Measurements from ENCODE around the gene UBE2L6.

UBE2L6 gene

GRCh38 chr11:57614234-57614772 is 46.8 kb upstream of the UBE2L6 start:
- Histone ChIP-seq H4K20me1 (ENCODE audit: low read depth, low read length) (no peaks in the 10 kb centered on the region), H3K9me2 (replicated peaks; ENCODE audit: insufficient read depth, low read length) (no peaks in the 10 kb centered on the region), H3K27ac (ENCODE audit: low read depth, low read length) (no peak overlapping the region), H3K9me3 (ENCODE audit: insufficient read depth, low read length) (0 out of 2 replicates have a peak, but pooled peaks cover 2% of the 10 kb centered on the region), H3K79me2 (ENCODE audit: insufficient read depth, low read length) (no peaks in the 10 kb centered on the region), H3K4me3 (ENCODE audit: insufficient read depth, low read length, poor library complexity, severe bottlenecking) (no peak overlapping the region), H3K4me2 (ENCODE audit: low read depth, low read length, poor library complexity, severe bottlenecking) (no peak overlapping the region), H2AFZ (ENCODE audit: low read depth, low read length, severe bottlenecking) (no peak overlapping the region), H3F3A (ENCODE audit: insufficient read depth) (no peaks in the 10 kb centered on the region), H3K27me3 (ENCODE audit: low read length) (no peaks in the 10 kb centered on the region), H3K9ac (ENCODE audit: low read length) (no peak overlapping the region), H3K36me3 (ENCODE audit: low read length) (no peaks in the 10 kb centered on the region)
- TF ChIP-seq EZH2phosphoT487 (conservative IDR thresholded peaks at IDR 0.05; ENCODE audit: low read length), result no peak
- TF ChIP-seq, protein P1, sequence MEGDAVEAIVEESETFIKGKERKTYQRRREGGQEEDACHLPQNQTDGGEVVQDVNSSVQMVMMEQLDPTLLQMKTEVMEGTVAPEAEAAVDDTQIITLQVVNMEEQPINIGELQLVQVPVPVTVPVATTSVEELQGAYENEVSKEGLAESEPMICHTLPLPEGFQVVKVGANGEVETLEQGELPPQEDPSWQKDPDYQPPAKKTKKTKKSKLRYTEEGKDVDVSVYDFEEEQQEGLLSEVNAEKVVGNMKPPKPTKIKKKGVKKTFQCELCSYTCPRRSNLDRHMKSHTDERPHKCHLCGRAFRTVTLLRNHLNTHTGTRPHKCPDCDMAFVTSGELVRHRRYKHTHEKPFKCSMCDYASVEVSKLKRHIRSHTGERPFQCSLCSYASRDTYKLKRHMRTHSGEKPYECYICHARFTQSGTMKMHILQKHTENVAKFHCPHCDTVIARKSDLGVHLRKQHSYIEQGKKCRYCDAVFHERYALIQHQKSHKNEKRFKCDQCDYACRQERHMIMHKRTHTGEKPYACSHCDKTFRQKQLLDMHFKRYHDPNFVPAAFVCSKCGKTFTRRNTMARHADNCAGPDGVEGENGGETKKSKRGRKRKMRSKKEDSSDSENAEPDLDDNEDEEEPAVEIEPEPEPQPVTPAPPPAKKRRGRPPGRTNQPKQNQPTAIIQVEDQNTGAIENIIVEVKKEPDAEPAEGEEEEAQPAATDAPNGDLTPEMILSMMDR (IDR thresholded peaks at IDR 0.05; ENCODE audit: insufficient read depth, low read length, poor library complexity, severe bottlenecking), result no peak

- Histone ChIP-seq H3K9me2 (replicated peaks; ENCODE audit: insufficient read depth, low read length) (no peaks in the 10 kb centered on the region), H3K4me2 (ENCODE audit: low read depth, low read length, poor library complexity, severe bottlenecking) (no peak overlapping the region), H2AFZ (ENCODE audit: low read depth, low read length, severe bottlenecking) (no peak overlapping the region), H3F3A (ENCODE audit: insufficient read depth) (no peaks in the 10 kb centered on the region), H4K20me1 (ENCODE audit: low read depth, low read length) (no peaks in the 10 kb centered on the region), H3K79me2 (ENCODE audit: insufficient read depth, low read length) (no peaks in the 10 kb centered on the region), H3K9me3 (ENCODE audit: insufficient read depth, low read length) (no peaks in the 10 kb centered on the region), H3K9ac (ENCODE audit: low read length) (no peak overlapping the region), H3K4me3 (ENCODE audit: insufficient read depth, low read length, poor library complexity, severe bottlenecking) (no peak overlapping the region), H3K27me3 (ENCODE audit: low read length) (no peaks in the 10 kb centered on the region), H3K27ac (ENCODE audit: low read depth, low read length) (no peak overlapping the region), H3K36me3 (ENCODE audit: low read length) (no peaks in the 10 kb centered on the region)
- TF ChIP-seq, protein P1 (IDR thresholded peaks at IDR 0.05; ENCODE audit: insufficient read depth, low read length, poor library complexity, severe bottlenecking), result no peak
- no peak for TF ChIP-seq EZH2phosphoT487 (conservative IDR thresholded peaks at IDR 0.05; ENCODE audit: low read length)
Measured at GRCh38 chr11:57610170-57610569, 42.7 kb upstream of the UBE2L6 start.

GRCh38 chr11:57605028-57605420 is 37.6 kb upstream of the UBE2L6 start:
- Histone ChIP-seq H3K4me3 (ENCODE audit: insufficient read depth, low read length, poor library complexity, severe bottlenecking) (no peak overlapping the region), H3K36me3 (ENCODE audit: low read length) (no peaks in the 10 kb centered on the region), H4K20me1 (ENCODE audit: low read depth, low read length) (no peaks in the 10 kb centered on the region), H3K9ac (ENCODE audit: low read length) (no peak overlapping the region), H3K9me3 (ENCODE audit: insufficient read depth, low read length) (no peaks in the 10 kb centered on the region), H3K27me3 (ENCODE audit: low read length) (no peaks in the 10 kb centered on the region), H3K9me2 (replicated peaks; ENCODE audit: insufficient read depth, low read length) (no peaks in the 10 kb centered on the region), H3K79me2 (ENCODE audit: insufficient read depth, low read length) (no peaks in the 10 kb centered on the region), H3K27ac (ENCODE audit: low read depth, low read length) (no peak overlapping the region), H3F3A (ENCODE audit: insufficient read depth) (no peaks in the 10 kb centered on the region), H2AFZ (ENCODE audit: low read depth, low read length, severe bottlenecking) (no peak overlapping the region), H3K4me2 (ENCODE audit: low read depth, low read length, poor library complexity, severe bottlenecking) (no peak overlapping the region)
- no peak for TF ChIP-seq EZH2phosphoT487 (conservative IDR thresholded peaks at IDR 0.05; ENCODE audit: low read length)

GRCh38 chr11:57604296-57605027 is 37.0 kb upstream of the UBE2L6 start:
- no peaks in the 10 kb centered on the region for H3F3A ChIP-seq (ENCODE audit: insufficient read depth)
- H3K4me3 ChIP-seq (ENCODE audit: insufficient read depth, low read length, poor library complexity, severe bottlenecking), result no peak overlapping the region
- H3K79me2 ChIP-seq (ENCODE audit: insufficient read depth, low read length), result no peaks in the 10 kb centered on the region
- no peaks in the 10 kb centered on the region for H3K9me3 ChIP-seq (ENCODE audit: insufficient read depth, low read length)
- no peak overlapping the region for H3K4me2 ChIP-seq (ENCODE audit: low read depth, low read length, poor library complexity, severe bottlenecking)
- no peak overlapping the region for H3K9ac ChIP-seq (ENCODE audit: low read length)
- TF ChIP-seq, protein P1 (IDR thresholded peaks at IDR 0.05; ENCODE audit: insufficient read depth, low read length, poor library complexity, severe bottlenecking), result no peak
- TF ChIP-seq EZH2phosphoT487 (conservative IDR thresholded peaks at IDR 0.05; ENCODE audit: low read length), result no peak
- H3K27ac ChIP-seq (ENCODE audit: low read depth, low read length), result no peak overlapping the region
- H2AFZ ChIP-seq (ENCODE audit: low read depth, low read length, severe bottlenecking), result no peak overlapping the region
- H3K9me2 ChIP-seq (replicated peaks; ENCODE audit: insufficient read depth, low read length), result no peaks in the 10 kb centered on the region
- H3K27me3 ChIP-seq (ENCODE audit: low read length), result no peaks in the 10 kb centered on the region
- no peaks in the 10 kb centered on the region for H3K36me3 ChIP-seq (ENCODE audit: low read length)
- H4K20me1 ChIP-seq (ENCODE audit: low read depth, low read length), result no peaks in the 10 kb centered on the region
